HCT116 (cell line): Measurements from ENCODE around the gene SCGN. TPM values are rescaled to one million over a fixed set of nuclear protein-coding genes. Genes with fewer than 3 reads are reported as not detected.

Source experiments
- ATAC-seq: fragments of 200-7000 bp; cut with Tn5 transposase; 2 replicates; pipeline ENCODE4 v1.9.1; 2020; ENCODE audit warnings: mild to moderate bottlenecking, moderate library complexity
- BruUV-seq: library from RNA; stranded (reverse); fragments of 400-500 nt; replicated peaks from 2 replicates; lab custom pipeline; 2021; lab: Mats Ljungman, UMichigan
- CTCF ChIA-PET: fragments of 300-600 bp; sonication (Branson Sonifier 250); formaldehyde crosslinking; loops from one replicate; lab custom pipeline; 2021; ENCODE audit warnings: antibody characterized with exemption; lab: Charles Lee
- POLR2A ChIA-PET: fragments of 300-600, 350-600 bp; sonication (Branson Sonifier 250); formaldehyde crosslinking; loops from one replicate; lab custom pipeline; 2021; ENCODE audit warnings: antibody characterized with exemption; lab: Charles Lee
- RAD21 ChIA-PET, 2 experiments: fragments of 300-600 bp; sonication (Branson Sonifier 250); formaldehyde crosslinking; loops; one replicate each; lab custom pipeline; 2023; ENCODE audit warnings: low total read pairs in 2 of 2; ENCODE audit not compliant: uncharacterized antibody in 2 of 2, unreplicated experiment in 2 of 2, low non-redundant PET in 1 of 2; lab: Charles Lee
- DNase-seq: peaks from one replicate; pipeline ENCODE4 v3.0.0-alpha.2; 2010; ENCODE audit warnings: low read depth, low spot score
- H2AFZ ChIP-seq: fragments of 200-600 bp; shearing (Covaris generic), sonication (generic); 2 replicates; pipeline ENCODE4 v1.6.1; 2017; ENCODE audit warnings: low read depth, mixed run types, mixed read lengths, antibody characterized with exemption, low read length; ENCODE audit not compliant: poor library complexity, severe bottlenecking
- H3K27ac ChIP-seq: 2 replicates; pipeline ENCODE4 v1.5.1; 2012; ENCODE audit warnings: low read depth, low read length
- H3K27me3 ChIP-seq: fragments of 200-600 bp; sonication (generic); 2 replicates; pipeline ENCODE4 v1.6.1; 2016; ENCODE audit warnings: mixed run types, low read length, mixed read lengths; ENCODE audit not compliant: insufficient read depth
- H3K36me3 ChIP-seq, 2 experiments: fragments of 200-500 bp in 1 of 2; fragments of 200-600 bp in 1 of 2; sonication (Bioruptor generic) in 1 of 2; sonication (generic) in 1 of 2; 2 replicates each; pipeline versions ENCODE4 v1.5.1 to v1.6.1; 2014 to 2016; ENCODE audit warnings: low read length in 2 of 2, inconsistent platforms in 1 of 2, mixed read lengths in 1 of 2, mixed run types in 1 of 2; ENCODE audit not compliant: insufficient read depth in 2 of 2, control insufficient read depth in 1 of 2
- H3K4me1 ChIP-seq, 2 experiments: fragments of 200-600 bp in 1 of 2; sonication (generic) in 1 of 2; 2 replicates each; pipeline versions ENCODE4 v1.5.1 to v1.6.1; 2012 to 2017; ENCODE audit warnings: low read length in 2 of 2, inconsistent platforms in 1 of 2, mild to moderate bottlenecking in 1 of 2, mixed read lengths in 1 of 2, mixed run types in 1 of 2, moderate library complexity in 1 of 2; ENCODE audit not compliant: insufficient read depth in 2 of 2, control insufficient read depth in 1 of 2
- H3K4me2 ChIP-seq: fragments of 200-600 bp; sonication (generic); 2 replicates; pipeline ENCODE4 v1.6.1; 2017; ENCODE audit warnings: mixed run types, low read length, mixed read lengths
- H3K4me3 ChIP-seq, 2 experiments: fragments of 200-600 bp in 1 of 2; sonication (generic) in 1 of 2; replicated peaks in 1 of 2; 2 replicates each; pipeline ENCODE4 v1.5.1; 2011 to 2016; ENCODE audit warnings: low read length in 2 of 2, control low read depth in 1 of 2, low read depth in 1 of 2, mild to moderate bottlenecking in 1 of 2, mixed read lengths in 1 of 2, mixed run types in 1 of 2
- H3K79me2 ChIP-seq: fragments of 200-600 bp; sonication (generic); 2 replicates; pipeline ENCODE4 v1.6.1; 2017; ENCODE audit warnings: mild to moderate bottlenecking, mixed run types, low read length, moderate library complexity, mixed read lengths; ENCODE audit not compliant: insufficient read depth
- H3K9ac ChIP-seq: fragments of 200-600 bp; sonication (generic); 2 replicates; pipeline ENCODE4 v1.6.1; 2016; ENCODE audit warnings: low read length, mixed read lengths
- H3K9me2 ChIP-seq: fragments of 200-600 bp; sonication (generic), shearing (Covaris generic); 2 replicates; pipeline ENCODE4 v1.6.1; 2017; ENCODE audit warnings: mixed run types, mild to moderate bottlenecking, moderate library complexity; ENCODE audit not compliant: insufficient read depth
- H3K9me3 ChIP-seq, 2 experiments: fragments of 200-500 bp in 1 of 2; fragments of 200-600 bp in 1 of 2; sonication (Bioruptor generic) in 1 of 2; sonication (generic) in 1 of 2; 2 replicates each; pipeline ENCODE4 v1.6.1; 2014 to 2017; ENCODE audit warnings: low read length in 2 of 2, mixed read lengths in 2 of 2, inconsistent platforms in 1 of 2, low read depth in 1 of 2, mild to moderate bottlenecking in 1 of 2, mixed run types in 1 of 2, moderate library complexity in 1 of 2; ENCODE audit not compliant: control insufficient read depth in 1 of 2, insufficient read depth in 1 of 2
- H4K20me1 ChIP-seq: fragments of 200-600 bp; sonication (generic), shearing (Covaris generic); 2 replicates; pipeline ENCODE4 v1.6.1; 2017; ENCODE audit warnings: mixed run types, mild to moderate bottlenecking, moderate library complexity; ENCODE audit not compliant: insufficient read depth
- CBX3 ChIP-seq: IDR thresholded peaks from 2 replicates; pipeline ENCODE4 v1.6.1; 2012; ENCODE audit warnings: low read depth
- EGR1 ChIP-seq: IDR thresholded peaks from 2 replicates; pipeline ENCODE4 v1.6.1; 2012; ENCODE audit warnings: low read depth
- ELF1 ChIP-seq: IDR thresholded peaks from 2 replicates; pipeline ENCODE4 v1.6.1; 2012; ENCODE audit warnings: low read depth, borderline replicate concordance
- EZH2 ChIP-seq: fragments of 200-600 bp; sonication (generic); IDR thresholded peaks from 2 replicates; pipeline ENCODE4 v1.6.1; 2017; ENCODE audit warnings: antibody characterized with exemption, mixed run types
- FOSL1 ChIP-seq: IDR thresholded peaks from 2 replicates; pipeline ENCODE4 v1.6.1; 2012; ENCODE audit warnings: low read depth
- JUND ChIP-seq: IDR thresholded peaks from 2 replicates; pipeline ENCODE4 v1.6.1; 2012
- POLR2A ChIP-seq: IDR thresholded peaks from 2 replicates; pipeline ENCODE4 v1.7.0; 2011; ENCODE audit warnings: borderline replicate concordance; ENCODE audit not compliant: insufficient read depth, insufficient read length; ENCODE audit errors: extremely low read depth
- RAD21 ChIP-seq: IDR thresholded peaks from 2 replicates; pipeline ENCODE4 v1.6.1; 2012; ENCODE audit warnings: low read depth, mild to moderate bottlenecking
- SIN3A ChIP-seq: IDR thresholded peaks from 2 replicates; pipeline ENCODE4 v1.6.1; 2012; ENCODE audit warnings: low read depth
- SP1 ChIP-seq: IDR thresholded peaks from 2 replicates; pipeline ENCODE4 v1.6.1; 2012; ENCODE audit warnings: low read depth
- TCF7L2 ChIP-seq: IDR thresholded peaks from 2 replicates; pipeline ENCODE4 v1.7.0; 2011; ENCODE audit warnings: borderline replicate concordance, inconsistent platforms; ENCODE audit not compliant: insufficient read depth, insufficient read length; ENCODE audit errors: extremely low read depth
- YY1 ChIP-seq: IDR thresholded peaks from 2 replicates; pipeline ENCODE4 v1.6.1; 2011; ENCODE audit warnings: low read length, low read depth, moderate library complexity, mild to moderate bottlenecking; ENCODE audit not compliant: insufficient replicate concordance; ENCODE audit errors: extremely low read depth
- ZNF274 ChIP-seq: fragments of 200-500 bp; sonication (Bioruptor generic); IDR thresholded peaks from 2 replicates; pipeline ENCODE4 v1.6.1; 2014; ENCODE audit warnings: mild to moderate bottlenecking, low read depth, low read length, inconsistent platforms
- intact Hi-C: fragments of 100-400 bp; cut with micrococcal nuclease; formaldehyde crosslinking; loops from 2 replicates; pipeline ENCODE4 v1.10.0; 2022
- total RNA-seq: library from RNA; stranded (reverse); gene quantifications from one replicate; pipeline ENCODE4 v1.2.1, GENCODE V29; 2021; ENCODE audit not compliant: unreplicated experiment
- TF ChIP-seq, protein P1 (sequence below), 3 experiments: fragments of 200-600 bp in 1 of 3; sonication (generic) in 1 of 3; IDR thresholded peaks in 2 of 3; conservative IDR thresholded peaks in 1 of 3; 2 replicates each; pipeline ENCODE4 v1.5.1; 2012 to 2017; ENCODE audit warnings: low read depth in 2 of 3, low read length in 2 of 3, antibody characterized with exemption in 1 of 3, borderline replicate concordance in 1 of 3, control low read depth in 1 of 3, mild to moderate bottlenecking in 1 of 3, mixed read lengths in 1 of 3, mixed run types in 1 of 3, moderate library complexity in 1 of 3; ENCODE audit not compliant: insufficient read depth in 1 of 3
- TF ChIP-seq, protein P2 (sequence below): IDR thresholded peaks from 2 replicates; pipeline ENCODE4 v1.6.1; 2012; ENCODE audit warnings: low read depth

SCGN gene
- total RNA-seq, 1 experiment from 2014 or later = not detected

DNA sequence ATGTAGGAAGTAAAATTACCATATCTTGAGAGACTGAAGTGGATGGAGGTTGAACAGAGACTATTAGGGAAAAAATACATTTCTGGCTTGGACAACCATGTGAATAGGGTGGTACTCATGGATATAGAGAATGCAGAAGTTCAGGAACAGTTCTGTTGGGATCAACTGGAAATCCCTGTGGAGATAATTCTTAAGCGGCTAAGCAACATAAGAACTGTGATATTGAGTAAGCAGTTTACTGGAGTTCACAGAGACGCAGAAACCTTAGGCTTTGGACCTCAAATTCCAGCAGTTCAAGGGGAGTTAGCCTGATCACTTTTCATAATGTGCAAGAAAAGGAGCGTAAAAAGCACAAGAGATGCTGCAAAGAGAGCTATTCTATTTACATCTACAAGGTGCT lies 78.9 kb downstream of the SCGN start:
- H3K9ac ChIP-seq = no peak overlapping the region
- ChIA-PET CTCF (interaction anchor here (2.5 kb wide), 1 partner anchor 11 kb away, joined by 8 read pairs; no protein-coding TSS in a partner anchor), RAD21 (no interaction called here), POLR2A (no interaction called here)
- intact Hi-C loops = no loop called here
- H3K4me1 ChIP-seq = no peaks in the 10 kb centered on the region
- ATAC-seq (no peak), DNase-seq (no peak)
- no peaks in the 10 kb centered on the region for H3K27me3 ChIP-seq
- H3K4me3 ChIP-seq = no peak overlapping the region
- no peak overlapping the region for H2AFZ ChIP-seq
- TF ChIP-seq CBX3 = no peak
- no peak for TF ChIP-seq FOSL1
- no peak for TF ChIP-seq RAD21
- no peak for TF ChIP-seq TCF7L2
- H3K36me3 ChIP-seq = no peaks in the 10 kb centered on the region
- H3K27ac ChIP-seq = no peak overlapping the region
- no peaks in the 10 kb centered on the region for H3K9me2 ChIP-seq
- H3K4me2 ChIP-seq = no peak overlapping the region
- no peaks in the 10 kb centered on the region for H3K79me2 ChIP-seq
- H4K20me1 ChIP-seq = no peaks in the 10 kb centered on the region
- H3K9me3 ChIP-seq = no peaks in the 10 kb centered on the region
- BruUV-seq = no TSS peak

DNA sequence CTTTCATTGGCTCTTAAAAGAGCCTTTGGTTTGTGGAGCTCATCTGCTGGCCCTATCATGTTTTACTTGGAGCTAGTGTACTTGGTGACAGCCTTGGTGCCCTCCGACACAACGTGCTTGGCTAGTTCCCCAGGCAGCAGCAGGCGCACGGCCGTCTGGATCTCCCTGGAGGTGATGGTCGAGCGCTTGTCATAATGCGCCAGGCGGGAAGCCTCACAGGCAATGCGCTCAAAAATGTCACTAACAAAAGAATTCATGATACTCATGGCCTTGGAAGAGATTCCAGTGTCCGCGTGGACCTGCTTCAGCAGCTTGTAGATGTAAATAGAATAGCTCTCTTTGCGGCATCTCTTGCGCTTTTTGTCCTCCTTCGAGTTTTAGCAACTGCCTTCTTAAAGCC lies 79.7 kb downstream of the SCGN start:
- ChIA-PET RAD21 (no interaction called here), POLR2A (no interaction called here), CTCF (no interaction called here)
- H3K9me2 ChIP-seq = no peaks in the 10 kb centered on the region
- H4K20me1 ChIP-seq = no peaks in the 10 kb centered on the region
- no peaks in the 10 kb centered on the region for H3K4me1 ChIP-seq
- ATAC-seq (no peak), DNase-seq (no peak)
- H3K4me2 ChIP-seq = no peak overlapping the region
- H3K9me3 ChIP-seq = no peaks in the 10 kb centered on the region
- no peak overlapping the region for H3K27ac ChIP-seq
- no peak overlapping the region for H3K9ac ChIP-seq
- H3K79me2 ChIP-seq = no peaks in the 10 kb centered on the region
- intact Hi-C loops = no loop called here
- no TSS peak for BruUV-seq
- no peaks in the 10 kb centered on the region for H3K36me3 ChIP-seq
- H2AFZ ChIP-seq = no peak overlapping the region
- TF ChIP-seq SIN3A = no peak
- TF ChIP-seq JUND = no peak
- TF ChIP-seq EGR1 = no peak
- TF ChIP-seq POLR2A = no peak
- no peak for TF ChIP-seq RAD21
- no peak for TF ChIP-seq YY1
- TF ChIP-seq EZH2 = no peak
- TF ChIP-seq, protein P1, sequence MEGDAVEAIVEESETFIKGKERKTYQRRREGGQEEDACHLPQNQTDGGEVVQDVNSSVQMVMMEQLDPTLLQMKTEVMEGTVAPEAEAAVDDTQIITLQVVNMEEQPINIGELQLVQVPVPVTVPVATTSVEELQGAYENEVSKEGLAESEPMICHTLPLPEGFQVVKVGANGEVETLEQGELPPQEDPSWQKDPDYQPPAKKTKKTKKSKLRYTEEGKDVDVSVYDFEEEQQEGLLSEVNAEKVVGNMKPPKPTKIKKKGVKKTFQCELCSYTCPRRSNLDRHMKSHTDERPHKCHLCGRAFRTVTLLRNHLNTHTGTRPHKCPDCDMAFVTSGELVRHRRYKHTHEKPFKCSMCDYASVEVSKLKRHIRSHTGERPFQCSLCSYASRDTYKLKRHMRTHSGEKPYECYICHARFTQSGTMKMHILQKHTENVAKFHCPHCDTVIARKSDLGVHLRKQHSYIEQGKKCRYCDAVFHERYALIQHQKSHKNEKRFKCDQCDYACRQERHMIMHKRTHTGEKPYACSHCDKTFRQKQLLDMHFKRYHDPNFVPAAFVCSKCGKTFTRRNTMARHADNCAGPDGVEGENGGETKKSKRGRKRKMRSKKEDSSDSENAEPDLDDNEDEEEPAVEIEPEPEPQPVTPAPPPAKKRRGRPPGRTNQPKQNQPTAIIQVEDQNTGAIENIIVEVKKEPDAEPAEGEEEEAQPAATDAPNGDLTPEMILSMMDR (IDR thresholded peaks at IDR 0.05 in 2 of 3, conservative IDR thresholded peaks at IDR 0.05 in 1 of 3; ENCODE audit: borderline replicate concordance in 1 of 3, insufficient read depth in 1 of 3, low read depth in 2 of 3, low read length in 2 of 3) = no peak
- no peak for TF ChIP-seq SP1
- no peak for TF ChIP-seq ELF1
- no peak for TF ChIP-seq ZNF274
- TF ChIP-seq, protein P2, sequence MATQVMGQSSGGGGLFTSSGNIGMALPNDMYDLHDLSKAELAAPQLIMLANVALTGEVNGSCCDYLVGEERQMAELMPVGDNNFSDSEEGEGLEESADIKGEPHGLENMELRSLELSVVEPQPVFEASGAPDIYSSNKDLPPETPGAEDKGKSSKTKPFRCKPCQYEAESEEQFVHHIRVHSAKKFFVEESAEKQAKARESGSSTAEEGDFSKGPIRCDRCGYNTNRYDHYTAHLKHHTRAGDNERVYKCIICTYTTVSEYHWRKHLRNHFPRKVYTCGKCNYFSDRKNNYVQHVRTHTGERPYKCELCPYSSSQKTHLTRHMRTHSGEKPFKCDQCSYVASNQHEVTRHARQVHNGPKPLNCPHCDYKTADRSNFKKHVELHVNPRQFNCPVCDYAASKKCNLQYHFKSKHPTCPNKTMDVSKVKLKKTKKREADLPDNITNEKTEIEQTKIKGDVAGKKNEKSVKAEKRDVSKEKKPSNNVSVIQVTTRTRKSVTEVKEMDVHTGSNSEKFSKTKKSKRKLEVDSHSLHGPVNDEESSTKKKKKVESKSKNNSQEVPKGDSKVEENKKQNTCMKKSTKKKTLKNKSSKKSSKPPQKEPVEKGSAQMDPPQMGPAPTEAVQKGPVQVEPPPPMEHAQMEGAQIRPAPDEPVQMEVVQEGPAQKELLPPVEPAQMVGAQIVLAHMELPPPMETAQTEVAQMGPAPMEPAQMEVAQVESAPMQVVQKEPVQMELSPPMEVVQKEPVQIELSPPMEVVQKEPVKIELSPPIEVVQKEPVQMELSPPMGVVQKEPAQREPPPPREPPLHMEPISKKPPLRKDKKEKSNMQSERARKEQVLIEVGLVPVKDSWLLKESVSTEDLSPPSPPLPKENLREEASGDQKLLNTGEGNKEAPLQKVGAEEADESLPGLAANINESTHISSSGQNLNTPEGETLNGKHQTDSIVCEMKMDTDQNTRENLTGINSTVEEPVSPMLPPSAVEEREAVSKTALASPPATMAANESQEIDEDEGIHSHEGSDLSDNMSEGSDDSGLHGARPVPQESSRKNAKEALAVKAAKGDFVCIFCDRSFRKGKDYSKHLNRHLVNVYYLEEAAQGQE = no peak
- TF ChIP-seq, all 23 proteins: peak for 0
- no peaks in the 10 kb centered on the region for H3K27me3 ChIP-seq
- H3K4me3 ChIP-seq = no peak overlapping the region
